GM19463 (cell line): ENCODE results near the gene SCGB1D2.

Source experiments
- ATAC-seq: cut with Tn5 transposase; IDR thresholded peaks from one replicate; pipeline ENCODE4 v1.9.1; 2021; ENCODE audit warnings: mild to moderate bottlenecking, moderate library complexity; ENCODE audit not compliant: unreplicated experiment

SCGB1D2 gene

DNA sequence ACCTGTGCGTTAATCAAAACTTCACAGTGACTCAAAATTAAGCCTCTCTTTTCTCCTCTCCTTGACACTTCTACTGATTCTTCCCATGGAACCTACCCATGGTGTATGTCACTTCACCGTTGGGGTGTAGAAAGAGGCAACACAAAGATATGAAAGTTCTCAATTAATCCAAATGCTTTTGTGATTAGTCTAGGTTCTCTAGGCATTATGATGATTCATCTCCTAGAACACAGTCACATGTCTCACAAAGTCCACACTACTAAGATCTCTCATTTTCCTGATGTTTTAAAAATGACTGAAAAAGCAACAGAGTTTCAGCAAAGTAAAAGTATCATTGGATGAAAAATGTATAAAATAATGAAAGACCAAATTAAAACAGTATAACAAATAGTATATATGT lies 14.2 kb downstream of the SCGB1D2 start:
- ATAC-seq: no peak

DNA sequence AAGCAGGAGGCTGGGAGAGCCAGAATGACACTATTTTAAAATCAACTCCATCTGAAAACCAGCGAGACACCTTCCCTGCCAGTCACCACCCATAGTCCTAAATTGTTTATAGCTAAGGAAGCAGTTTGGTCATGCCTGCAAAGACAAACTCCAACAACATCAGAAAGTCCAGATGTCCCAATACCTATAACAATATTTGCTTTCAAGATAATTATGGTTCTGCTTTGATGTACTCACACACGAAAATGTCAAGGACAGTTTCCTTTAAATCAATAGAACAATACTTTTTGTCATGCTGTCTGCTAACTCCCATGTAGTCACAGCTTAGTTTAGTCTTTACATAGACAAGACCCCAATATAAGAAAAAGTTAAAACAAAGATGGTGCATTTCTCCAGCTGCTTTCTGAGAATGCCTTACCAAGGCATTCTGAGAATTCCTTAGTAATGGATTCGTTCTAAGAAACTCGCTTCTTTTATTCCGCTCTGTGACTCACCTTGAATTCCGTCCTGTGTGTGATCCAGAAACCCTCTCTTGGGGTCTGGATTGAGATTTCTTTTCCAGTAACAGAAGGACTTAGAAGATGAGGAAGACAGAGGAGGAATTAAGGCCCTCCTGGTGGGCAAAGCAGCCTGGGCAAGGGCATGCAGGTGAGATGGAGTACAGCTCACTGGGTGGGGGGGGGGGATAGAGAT lies 18.4 kb downstream of the SCGB1D2 start:
- ATAC-seq: no peak

DNA sequence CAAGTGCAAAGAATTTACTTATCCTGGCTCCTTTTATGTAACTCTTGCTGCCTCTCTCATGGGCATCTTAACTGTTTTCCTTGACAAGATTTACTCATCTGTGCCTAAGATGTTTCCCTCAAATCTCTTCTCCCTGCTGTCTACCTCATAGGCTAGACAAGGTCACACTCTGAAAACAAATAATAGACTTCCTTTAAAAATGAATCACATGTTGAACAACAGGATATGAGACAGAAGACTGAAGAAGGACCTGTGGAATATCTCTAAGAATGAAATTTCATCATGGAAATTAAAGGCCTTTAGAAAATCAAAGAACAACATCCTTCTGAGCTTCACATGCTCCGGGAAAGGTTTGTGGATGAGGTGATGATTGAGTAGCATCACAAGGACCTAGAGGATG lies 22.0 kb downstream of the SCGB1D2 start:
- no peak for ATAC-seq

- no peak for ATAC-seq
Measured at GRCh38 chr11:62266558-62266957, 24.5 kb downstream of the SCGB1D2 start.

GRCh38 chr11:62267050-62267449 lies 25.0 kb downstream of the SCGB1D2 start:
- no peak for ATAC-seq

GRCh38 chr11:62267576-62267975 lies 25.5 kb downstream of the SCGB1D2 start:
- no peak for ATAC-seq

GRCh38 chr11:62269654-62270278 lies 27.7 kb downstream of the SCGB1D2 start, which contains the start of gene SCGB2A2:
Gene SCGB2A2, plus strand, starts transcription at chr11:62270158. Its CDS starts 59 bp downstream, at chr11:62270217.
- ATAC-seq: no peak

GRCh38 chr11:62273284-62273683 lies 31.2 kb downstream of the SCGB1D2 start:
- no peak for ATAC-seq

- ATAC-seq: no peak
Measured at GRCh38 chr11:62273789-62274275, 31.8 kb downstream of the SCGB1D2 start.

DNA sequence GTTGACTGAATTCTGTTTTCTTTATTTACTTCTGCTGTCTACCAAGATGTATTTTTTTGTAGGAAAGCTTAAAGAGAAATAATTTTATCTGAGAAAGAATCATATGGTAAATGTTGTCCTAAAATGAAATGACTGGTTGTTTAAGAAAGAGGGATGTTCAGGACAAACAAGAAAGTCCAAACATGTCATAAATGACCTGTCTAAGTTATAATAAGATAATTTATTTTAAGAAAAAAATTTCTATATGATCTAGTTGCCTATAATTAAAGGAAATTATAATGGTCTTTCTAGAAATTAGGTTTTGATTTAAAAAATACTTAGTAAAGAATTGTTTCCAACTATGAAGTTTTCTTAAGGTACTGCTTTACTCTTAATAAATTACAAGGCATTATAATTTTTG lies 38.4 kb downstream of the SCGB1D2 start:
- no peak for ATAC-seq
